Measurements from ENCODE around the gene SDF2L1.

SDF2L1 gene

DNA sequence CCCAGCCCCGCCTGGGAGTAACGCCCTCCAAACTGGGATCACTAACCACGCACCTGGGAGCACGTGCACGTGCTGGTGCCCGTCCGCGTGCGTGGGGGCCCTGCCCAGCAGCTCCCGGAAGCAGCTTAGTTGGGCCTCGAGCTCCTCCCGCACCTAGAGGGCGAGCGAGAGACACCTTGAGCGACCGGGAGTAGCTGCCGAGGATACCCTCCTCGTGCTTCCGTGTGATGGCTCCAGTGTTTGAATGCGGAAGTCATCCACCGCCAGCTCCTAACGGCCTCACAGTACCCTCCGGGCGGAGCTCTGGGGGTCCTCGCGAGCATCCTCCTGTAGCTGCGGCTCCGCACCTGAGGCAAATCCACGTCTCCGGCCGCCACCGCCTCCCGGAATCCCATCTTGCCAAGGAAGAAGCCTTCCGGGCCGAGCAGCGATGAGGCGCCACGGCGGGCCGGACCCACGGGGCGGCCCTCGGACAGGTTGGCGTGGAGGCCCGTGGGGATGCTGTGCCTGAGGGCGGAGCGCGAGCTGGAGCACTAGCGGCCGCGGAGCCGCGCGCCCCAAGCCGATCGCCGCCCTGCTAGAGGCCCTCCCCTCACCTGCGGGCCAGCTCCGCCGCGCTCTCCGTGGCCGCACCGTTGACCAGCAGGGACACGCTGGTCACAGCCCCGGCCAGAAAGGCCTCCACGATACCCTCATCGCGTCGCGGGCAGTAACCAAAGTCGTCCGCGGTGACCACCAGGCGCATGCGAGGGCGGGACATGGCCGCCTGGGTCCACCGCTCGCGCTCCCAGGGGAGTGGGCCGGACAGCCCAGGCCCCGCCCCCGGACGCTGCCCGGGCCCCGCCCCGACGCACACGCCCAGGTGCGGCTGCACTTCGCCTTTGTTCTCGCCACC lies 12.6 kb upstream of the SDF2L1 start, which contains the start of gene YDJC:
TSS of gene YDJC (minus strand) at position 768 of the 895 bp plus-strand sequence. CDS start at position 760, 8 bp downstream.
- peak; percentile 58 for TF ChIP-seq CTCF (IDR thresholded peaks at IDR 0.05; ENCODE audit: extremely low read depth, missing control alignments)
- peak; percentile 97 for DNase-seq (ENCODE audit: low spot score)

DNA sequence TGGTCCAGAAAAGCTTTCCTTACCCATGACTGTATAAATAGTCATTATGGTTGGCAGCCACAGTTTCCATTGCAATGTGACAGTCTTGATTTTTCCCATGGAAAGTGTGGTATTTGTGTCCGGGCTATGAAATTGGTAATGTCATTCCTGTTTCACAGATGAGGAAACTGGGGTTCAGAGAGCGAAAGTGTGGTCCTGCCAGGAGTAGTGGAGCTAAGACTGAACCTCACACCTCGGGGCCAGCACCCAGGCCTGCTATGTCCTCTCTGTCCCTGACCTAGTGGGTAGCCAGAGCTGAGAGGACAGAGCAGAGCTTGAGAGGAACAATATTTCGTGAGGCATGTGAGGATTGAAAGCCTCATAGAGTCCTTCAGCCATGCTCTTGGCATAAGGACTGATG lies 11.1 kb upstream of the SDF2L1 start:
- DNase-seq (ENCODE audit: low spot score): no peak
- no peak for TF ChIP-seq CTCF (IDR thresholded peaks at IDR 0.05; ENCODE audit: extremely low read depth, missing control alignments)

- TF ChIP-seq CTCF (IDR thresholded peaks at IDR 0.05; ENCODE audit: extremely low read depth, missing control alignments): no peak
- no peak for DNase-seq (ENCODE audit: low spot score)
Observed at GRCh38 chr22:21632237-21632895, 9.7 kb upstream of the SDF2L1 start, which contains the start of gene CCDC116. CCDC116 (plus strand) TSS chr22:21632760; CDS start chr22:21633182, 422 bp downstream.

GRCh38 chr22:21632931-21633330 lies 9.2 kb upstream of the SDF2L1 start:
- TF ChIP-seq CTCF (IDR thresholded peaks at IDR 0.05; ENCODE audit: extremely low read depth, missing control alignments): no peak

DNA sequence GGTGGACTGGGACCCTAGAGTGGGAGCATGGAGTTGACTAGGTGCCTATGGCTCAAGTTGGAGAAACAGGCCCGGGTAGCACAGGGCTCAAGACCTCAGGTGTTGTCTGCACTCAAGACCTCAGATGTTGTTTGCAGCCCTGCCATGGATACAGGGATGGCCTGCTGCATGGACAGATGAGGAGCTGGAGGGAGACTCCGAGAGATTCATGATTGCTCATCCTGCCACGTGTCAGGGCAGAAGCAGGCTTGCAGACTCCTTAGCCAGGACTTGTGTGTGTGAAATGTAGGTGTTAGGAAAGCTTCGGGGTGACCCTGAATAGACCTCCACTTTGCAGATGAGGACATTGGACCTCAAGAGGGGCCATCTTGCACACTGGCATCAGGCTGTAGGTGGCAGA lies 8.6 kb upstream of the SDF2L1 start:
- no peak for TF ChIP-seq CTCF (IDR thresholded peaks at IDR 0.05; ENCODE audit: extremely low read depth, missing control alignments)
- no peak for DNase-seq (ENCODE audit: low spot score)

More at GRCh38 chr22:21632931-21633330, 9.2 kb upstream of the SDF2L1 start:
- no peak for DNase-seq (ENCODE audit: low spot score)

DNA sequence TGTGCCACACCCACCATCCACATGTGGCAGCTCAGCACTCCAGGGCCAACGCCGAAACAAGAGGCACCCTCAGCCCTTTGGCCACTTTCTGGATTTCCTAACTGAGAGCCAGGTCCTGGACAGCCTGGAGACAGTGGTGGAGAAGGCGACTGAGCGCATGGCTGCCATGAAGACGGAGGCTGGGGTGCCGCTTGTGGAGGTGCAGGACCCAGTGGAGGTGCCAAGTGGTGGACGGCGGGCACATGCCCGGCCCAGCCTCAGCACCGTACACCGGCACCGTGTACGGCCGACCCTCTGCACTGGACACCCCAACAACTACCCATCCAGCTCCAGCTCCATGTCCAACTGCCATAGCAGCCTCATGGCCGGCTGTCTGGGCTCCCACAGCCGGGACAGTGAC lies 8.0 kb upstream of the SDF2L1 start:
- no peak for TF ChIP-seq CTCF (IDR thresholded peaks at IDR 0.05; ENCODE audit: extremely low read depth, missing control alignments)
- DNase-seq (ENCODE audit: low spot score): no peak

GRCh38 chr22:21634844-21635243 lies 7.3 kb upstream of the SDF2L1 start:
- no peak for DNase-seq (ENCODE audit: low spot score)
- no peak for TF ChIP-seq CTCF (IDR thresholded peaks at IDR 0.05; ENCODE audit: extremely low read depth, missing control alignments)

All from GM20000 (cell line).